ENCODE data around the gene BSDC1. TPM values are rescaled to one million over a fixed set of nuclear protein-coding genes. Genes with fewer than 3 reads are reported as not detected.
A peak's percentile ranks its signal among the peaks of the same experiment; 100 is the strongest.
"Not testable (repeated sequence)": the region's sequence is repeated elsewhere in the genome, so short reads cannot be mapped to it uniquely, and the experiment has no call there.

Gene BSDC1
- total RNA-seq, 2 donors from 2014 or later = 50.6 to 67.7 TPM

- H3K4me1 Mint-ChIP-seq (ENCODE audit: low read depth) = peaks cover 24% of the 10 kb centered on the region
- no peaks in the 10 kb centered on the region for H3K9me3 Mint-ChIP-seq
These were observed 32.4 kb downstream of the BSDC1 start for GRCh38 chr1:32361674-32362473.

GRCh38 chr1:32361308-32361673 lies 33.0 kb downstream of the BSDC1 start:
- Mint-ChIP-seq H3K4me3 (peak overlapping the region in 1 of 2 donors; percentile 85), H3K9me3 (no peaks in the 10 kb centered on the region), H3K36me3 (ENCODE audit: insufficient read depth in 2 of 2) (peaks cover 1 to 9% of the 10 kb centered on the region in 2 donors), H3K27ac (no peak overlapping the region), H3K4me1 (ENCODE audit: low read depth) (peaks cover 29% of the 10 kb centered on the region), H3K27me3 (ENCODE audit: low read depth) (peaks cover 5% of the 10 kb centered on the region)
- DNase-seq = no peak
- no peak for ATAC-seq (replicated peaks in 1 of 2)

More at GRCh38 chr1:32361674-32362473, 32.4 kb downstream of the BSDC1 start:
- peak; percentile 27 for DNase-seq
- ATAC-seq (replicated peaks in 1 of 2) = peak; percentile 47 to 55
- Mint-ChIP-seq H3K36me3 (ENCODE audit: insufficient read depth in 2 of 2) (peaks cover 1 to 9% of the 10 kb centered on the region in 2 donors), H3K4me3 (peak overlapping the region; percentile 29 to 41), H3K27ac (no peak overlapping the region), H3K27me3 (ENCODE audit: low read depth) (peaks cover 5% of the 10 kb centered on the region)

- H3K4me1 Mint-ChIP-seq (ENCODE audit: low read depth) = peaks cover 35% of the 10 kb centered on the region
- H3K27me3 Mint-ChIP-seq (ENCODE audit: low read depth) = peaks cover 5% of the 10 kb centered on the region
- no peak overlapping the region for H3K27ac Mint-ChIP-seq
- peaks cover 1 to 5% of the 10 kb centered on the region in 2 donors for H3K36me3 Mint-ChIP-seq (ENCODE audit: insufficient read depth in 2 of 2)
- no peak overlapping the region for H3K4me3 Mint-ChIP-seq
- no peaks in the 10 kb centered on the region for H3K9me3 Mint-ChIP-seq
- ATAC-seq (replicated peaks in 1 of 2) (no peak), DNase-seq (no peak)
These were observed 35.8 kb downstream of the BSDC1 start for GRCh38 chr1:32358435-32358834.

GRCh38 chr1:32357614-32358013 lies 36.6 kb downstream of the BSDC1 start:
- H3K4me3 Mint-ChIP-seq = no peak overlapping the region
- peaks cover 0 to 5% of the 10 kb centered on the region in 2 donors for H3K36me3 Mint-ChIP-seq (ENCODE audit: insufficient read depth in 2 of 2)

GRCh38 chr1:32356478-32356877 lies 37.8 kb downstream of the BSDC1 start:
- H3K27me3 Mint-ChIP-seq (ENCODE audit: low read depth) = peaks cover 5% of the 10 kb centered on the region
- H3K27ac Mint-ChIP-seq = peak overlapping the region; percentile 88
- ATAC-seq (replicated peaks in 1 of 2) = no peak
- H3K4me1 Mint-ChIP-seq (ENCODE audit: low read depth) = peaks cover 34% of the 10 kb centered on the region
- peaks cover 0 to 5% of the 10 kb centered on the region in 2 donors for H3K36me3 Mint-ChIP-seq (ENCODE audit: insufficient read depth in 2 of 2)
- no peak for DNase-seq
- H3K9me3 Mint-ChIP-seq = no peaks in the 10 kb centered on the region
- H3K4me3 Mint-ChIP-seq = no peak overlapping the region

More at GRCh38 chr1:32357614-32358013, 36.6 kb downstream of the BSDC1 start:
- no peaks in the 10 kb centered on the region for H3K9me3 Mint-ChIP-seq
- H3K27me3 Mint-ChIP-seq (ENCODE audit: low read depth) = peaks cover 5% of the 10 kb centered on the region
- no peak for DNase-seq
- ATAC-seq (replicated peaks in 1 of 2) = no peak
- peaks cover 38% of the 10 kb centered on the region for H3K4me1 Mint-ChIP-seq (ENCODE audit: low read depth)
- H3K27ac Mint-ChIP-seq = no peak overlapping the region

- DNase-seq; H3K4me3 Mint-ChIP-seq; H3K36me3 Mint-ChIP-seq (ENCODE audit: insufficient read depth in 2 of 2); H3K9me3 Mint-ChIP-seq; H3K27ac Mint-ChIP-seq; H3K27me3 Mint-ChIP-seq (ENCODE audit: low read depth); ATAC-seq (replicated peaks in 1 of 2): not testable (repeated sequence)
- peaks cover 32% of the 10 kb centered on the region for H3K4me1 Mint-ChIP-seq (ENCODE audit: low read depth)
These were observed 38.5 kb downstream of the BSDC1 start for GRCh38 chr1:32355778-32356177.

- Mint-ChIP-seq H3K36me3 (ENCODE audit: insufficient read depth in 2 of 2) (no peaks in the 10 kb centered on the region), H3K4me3 (no peak overlapping the region), H3K4me1 (ENCODE audit: low read depth) (peaks cover 31% of the 10 kb centered on the region), H3K27ac (no peak overlapping the region), H3K27me3 (ENCODE audit: low read depth) (no peaks in the 10 kb centered on the region), H3K9me3 (no peaks in the 10 kb centered on the region)
- ATAC-seq (replicated peaks in 1 of 2) (no peak), DNase-seq (no peak)
These were observed 40.2 kb downstream of the BSDC1 start for GRCh38 chr1:32353886-32354570.

GRCh38 chr1:32353431-32353830 lies 40.8 kb downstream of the BSDC1 start:
- ATAC-seq (replicated peaks in 1 of 2) (no peak), DNase-seq (no peak)
- H3K4me3 Mint-ChIP-seq = peak overlapping the region; percentile 32 to 43
- H3K27me3 Mint-ChIP-seq (ENCODE audit: low read depth) = no peaks in the 10 kb centered on the region
- H3K9me3 Mint-ChIP-seq = no peaks in the 10 kb centered on the region
- no peak overlapping the region for H3K27ac Mint-ChIP-seq
- no peaks in the 10 kb centered on the region for H3K36me3 Mint-ChIP-seq (ENCODE audit: insufficient read depth in 2 of 2)
- H3K4me1 Mint-ChIP-seq (ENCODE audit: low read depth) = peaks cover 37% of the 10 kb centered on the region

- no peaks in the 10 kb centered on the region for H3K27me3 Mint-ChIP-seq (ENCODE audit: low read depth)
- H3K36me3 Mint-ChIP-seq (ENCODE audit: insufficient read depth in 2 of 2) = no peaks in the 10 kb centered on the region
- no peak for DNase-seq
- H3K9me3 Mint-ChIP-seq = no peaks in the 10 kb centered on the region
- ATAC-seq (replicated peaks in 1 of 2) = no peak
- peaks cover 38% of the 10 kb centered on the region for H3K4me1 Mint-ChIP-seq (ENCODE audit: low read depth)
- no peak overlapping the region for H3K27ac Mint-ChIP-seq
- peak overlapping the region; percentile 64 to 83 for H3K4me3 Mint-ChIP-seq
These were observed 41.3 kb downstream of the BSDC1 start for GRCh38 chr1:32352831-32353383.

GRCh38 chr1:32352239-32352745 lies 41.9 kb downstream of the BSDC1 start:
- H3K27me3 Mint-ChIP-seq (ENCODE audit: low read depth) = no peaks in the 10 kb centered on the region
- H3K4me1 Mint-ChIP-seq (ENCODE audit: low read depth) = peaks cover 38% of the 10 kb centered on the region
- H3K9me3 Mint-ChIP-seq = no peaks in the 10 kb centered on the region
- H3K36me3 Mint-ChIP-seq (ENCODE audit: insufficient read depth in 2 of 2) = no peaks in the 10 kb centered on the region
- no peak for DNase-seq
- H3K4me3 Mint-ChIP-seq = peak overlapping the region; percentile 64 to 83
- H3K27ac Mint-ChIP-seq = no peak overlapping the region
- no peak for ATAC-seq (replicated peaks in 1 of 2)

GRCh38 chr1:32351399-32352238 lies 42.6 kb downstream of the BSDC1 start:
- H3K36me3 Mint-ChIP-seq (ENCODE audit: insufficient read depth in 2 of 2) = no peaks in the 10 kb centered on the region
- DNase-seq = peak; percentile 94 to 96
- H3K27ac Mint-ChIP-seq = no peak overlapping the region
- ATAC-seq (replicated peaks in 1 of 2) = peak; percentile 95
- peaks cover 36% of the 10 kb centered on the region for H3K4me1 Mint-ChIP-seq (ENCODE audit: low read depth)
- peak overlapping the region; percentile 74 to 83 for H3K4me3 Mint-ChIP-seq
- no peaks in the 10 kb centered on the region for H3K9me3 Mint-ChIP-seq
- no peaks in the 10 kb centered on the region for H3K27me3 Mint-ChIP-seq (ENCODE audit: low read depth)

GRCh38 chr1:32350785-32351398 lies 43.3 kb downstream of the BSDC1 start:
- DNase-seq = peak; percentile 82 to 83
- peaks cover 36% of the 10 kb centered on the region for H3K4me1 Mint-ChIP-seq (ENCODE audit: low read depth)
- H3K9me3 Mint-ChIP-seq = no peaks in the 10 kb centered on the region
- H3K27ac Mint-ChIP-seq = no peak overlapping the region
- no peaks in the 10 kb centered on the region for H3K36me3 Mint-ChIP-seq (ENCODE audit: insufficient read depth in 2 of 2)
- H3K27me3 Mint-ChIP-seq (ENCODE audit: low read depth) = no peaks in the 10 kb centered on the region
- H3K4me3 Mint-ChIP-seq = peak overlapping the region; percentile 74 to 83
- peak; percentile 62 to 68 for ATAC-seq (replicated peaks in 1 of 2)
